ENCODE results near the gene NARF. TPM values are rescaled to one million over a fixed set of nuclear protein-coding genes. Genes with fewer than 3 reads are reported as not detected.
"Not testable (repeated sequence)": the region's sequence is repeated elsewhere in the genome, so short reads cannot be mapped to it uniquely, and the experiment has no call there.

NARF gene
- total and polyA plus RNA-seq, 2 experiments from 2014 or later: 43.9 to 91.8 TPM

DNA sequence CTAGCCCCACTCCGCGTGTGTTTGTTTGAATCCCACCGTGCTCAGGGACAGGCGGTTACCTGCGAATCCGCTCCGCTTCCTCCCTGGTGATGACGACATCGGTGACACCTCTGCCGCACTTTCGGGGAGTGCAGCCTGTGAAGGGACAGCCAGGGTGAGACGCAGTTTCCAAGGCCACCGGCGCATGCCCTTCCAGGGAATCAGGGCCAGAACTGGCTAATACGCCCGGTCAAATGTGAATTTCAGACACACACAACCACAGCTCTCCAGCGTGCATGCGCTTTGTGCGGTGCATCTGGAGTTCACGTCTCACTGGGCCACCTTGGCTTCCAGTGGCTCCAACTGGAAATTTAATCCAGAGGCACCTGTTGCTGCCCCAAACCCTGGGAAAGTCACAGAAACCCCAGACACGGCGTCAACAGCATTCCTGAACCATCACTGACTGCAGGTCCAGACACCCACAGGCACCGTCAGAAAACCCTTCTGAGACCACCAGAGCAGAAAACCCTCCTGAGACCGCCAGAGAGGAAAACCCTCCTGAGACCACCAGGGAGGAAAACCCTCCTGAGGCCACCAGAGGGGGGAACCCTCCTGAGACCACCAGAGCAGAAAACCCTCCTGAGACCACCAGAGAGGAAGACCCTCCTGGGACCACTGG is 47.0 kb upstream of the NARF start:
- Histone ChIP-seq H3K36me3 (replicated peaks; ENCODE audit: insufficient read depth, low read depth) (no peaks in the 10 kb centered on the region), H3K79me2 (no peaks in the 10 kb centered on the region), H3K27me3 (no peaks in the 10 kb centered on the region), H3K4me2 (no peak overlapping the region), H3K9me3 (ENCODE audit: low read depth) (no peaks in the 10 kb centered on the region), H3K27ac (no peak overlapping the region), H2AFZ (no peak overlapping the region), H3K4me3 (no peak overlapping the region), H3K4me1 (ENCODE audit: insufficient read depth) (no peaks in the 10 kb centered on the region), H3K9me2 (replicated peaks; ENCODE audit: insufficient read depth) (no peaks in the 10 kb centered on the region), H4K20me1 (ENCODE audit: insufficient read depth, poor library complexity, severe bottlenecking) (peaks cover 6% of the 10 kb centered on the region)
- no peak for DNase-seq (ENCODE audit: low spot score)
- WGBS (ENCODE audit: low lambda C conversion rate, missing lambda C conversion rate): 96% methylated on average over 24 of the region's 24 CpGs
- TF ChIP-seq, protein P1, sequence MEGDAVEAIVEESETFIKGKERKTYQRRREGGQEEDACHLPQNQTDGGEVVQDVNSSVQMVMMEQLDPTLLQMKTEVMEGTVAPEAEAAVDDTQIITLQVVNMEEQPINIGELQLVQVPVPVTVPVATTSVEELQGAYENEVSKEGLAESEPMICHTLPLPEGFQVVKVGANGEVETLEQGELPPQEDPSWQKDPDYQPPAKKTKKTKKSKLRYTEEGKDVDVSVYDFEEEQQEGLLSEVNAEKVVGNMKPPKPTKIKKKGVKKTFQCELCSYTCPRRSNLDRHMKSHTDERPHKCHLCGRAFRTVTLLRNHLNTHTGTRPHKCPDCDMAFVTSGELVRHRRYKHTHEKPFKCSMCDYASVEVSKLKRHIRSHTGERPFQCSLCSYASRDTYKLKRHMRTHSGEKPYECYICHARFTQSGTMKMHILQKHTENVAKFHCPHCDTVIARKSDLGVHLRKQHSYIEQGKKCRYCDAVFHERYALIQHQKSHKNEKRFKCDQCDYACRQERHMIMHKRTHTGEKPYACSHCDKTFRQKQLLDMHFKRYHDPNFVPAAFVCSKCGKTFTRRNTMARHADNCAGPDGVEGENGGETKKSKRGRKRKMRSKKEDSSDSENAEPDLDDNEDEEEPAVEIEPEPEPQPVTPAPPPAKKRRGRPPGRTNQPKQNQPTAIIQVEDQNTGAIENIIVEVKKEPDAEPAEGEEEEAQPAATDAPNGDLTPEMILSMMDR (IDR thresholded peaks at IDR 0.05; ENCODE audit: poor library complexity): no peak
- TF ChIP-seq EZH2phosphoT487 (IDR thresholded peaks at IDR 0.05; ENCODE audit: low read depth, severe bottlenecking, unreplicated experiment) (no peak), EZH2 (IDR thresholded peaks at IDR 0.05; ENCODE audit: borderline replicate concordance) (no peak)

GRCh38 chr17:82412081-82412480 is 46.5 kb upstream of the NARF start:
- H4K20me1 ChIP-seq (ENCODE audit: insufficient read depth, poor library complexity, severe bottlenecking): not testable (repeated sequence)

DNA sequence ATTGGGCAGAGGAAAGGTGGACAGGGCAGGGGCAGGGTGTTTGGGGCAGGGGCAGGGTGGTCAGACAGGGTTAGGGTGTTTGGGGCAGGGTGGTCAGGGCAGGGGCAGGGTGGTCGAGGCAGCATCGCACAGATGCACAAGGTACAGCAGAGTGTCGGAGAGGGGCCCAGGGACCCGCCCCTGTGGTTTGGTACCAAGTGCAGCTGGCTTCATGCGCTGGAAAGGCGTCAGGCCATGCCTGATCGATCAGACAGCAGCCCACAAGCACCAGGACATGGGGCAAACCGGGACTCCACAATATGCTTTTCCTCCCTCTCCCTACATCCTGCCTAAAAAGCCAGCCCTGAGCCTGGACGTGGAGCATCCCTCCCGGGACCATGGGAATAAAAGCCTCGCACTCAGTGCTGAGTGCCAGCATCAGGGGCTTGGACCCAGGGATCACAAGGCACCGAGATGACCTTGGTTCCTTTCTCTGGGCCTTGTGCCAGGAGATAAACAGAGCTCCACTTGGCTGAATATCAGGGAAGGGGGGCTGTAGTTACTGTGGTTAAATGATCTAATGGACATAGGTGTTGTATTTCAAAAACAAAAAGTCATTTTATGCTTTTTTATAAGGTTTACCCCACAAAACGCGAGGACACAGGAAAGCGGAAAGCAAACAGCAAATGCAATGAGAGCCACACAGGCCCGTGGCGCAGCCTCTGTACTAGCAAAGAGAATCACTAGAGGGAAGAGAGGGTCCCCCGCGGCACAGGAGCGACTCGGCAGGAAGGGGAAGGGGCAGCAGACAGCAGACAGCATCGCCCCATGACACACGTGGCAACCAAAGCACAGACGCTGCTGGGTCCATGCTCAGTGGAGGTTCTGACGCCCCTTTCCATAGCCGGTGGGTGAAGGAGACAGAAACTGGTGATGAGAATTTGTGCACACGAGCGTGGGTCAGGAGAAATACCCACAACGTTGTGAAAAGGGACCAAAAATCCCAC is 45.7 kb upstream of the NARF start:
- Histone ChIP-seq H3K4me1 (ENCODE audit: insufficient read depth) (peaks cover 4% of the 10 kb centered on the region), H3K27me3 (no peaks in the 10 kb centered on the region), H3K4me3 (no peak overlapping the region), H3K4me2 (no peak overlapping the region), H3K36me3 (replicated peaks; ENCODE audit: insufficient read depth, low read depth) (no peaks in the 10 kb centered on the region), H3K27ac (no peak overlapping the region), H3K79me2 (peaks cover 4% of the 10 kb centered on the region), H2AFZ (no peak overlapping the region), H3K9me3 (ENCODE audit: low read depth) (no peaks in the 10 kb centered on the region), H3K9me2 (replicated peaks; ENCODE audit: insufficient read depth) (no peaks in the 10 kb centered on the region), H4K20me1 (ENCODE audit: insufficient read depth, poor library complexity, severe bottlenecking) (peaks cover 10% of the 10 kb centered on the region)
- TF ChIP-seq EZH2phosphoT487 (IDR thresholded peaks at IDR 0.05; ENCODE audit: low read depth, severe bottlenecking, unreplicated experiment) (no peak), EZH2 (IDR thresholded peaks at IDR 0.05; ENCODE audit: borderline replicate concordance) (no peak)
- TF ChIP-seq, protein P1 (IDR thresholded peaks at IDR 0.05; ENCODE audit: poor library complexity): no peak
- no peak for DNase-seq (ENCODE audit: low spot score)
- WGBS (ENCODE audit: low lambda C conversion rate, missing lambda C conversion rate): 84% methylated on average over 25 of the region's 29 CpGs

More at GRCh38 chr17:82412081-82412480, 46.5 kb upstream of the NARF start:
- not testable (repeated sequence) for H3K27ac ChIP-seq; H3K79me2 ChIP-seq; H3K4me2 ChIP-seq; H2AFZ ChIP-seq; DNase-seq (ENCODE audit: low spot score); H3K9me2 ChIP-seq (replicated peaks; ENCODE audit: insufficient read depth); H3K36me3 ChIP-seq (replicated peaks; ENCODE audit: insufficient read depth, low read depth); H3K4me1 ChIP-seq (ENCODE audit: insufficient read depth); H3K27me3 ChIP-seq; H3K4me3 ChIP-seq; H3K9me3 ChIP-seq (ENCODE audit: low read depth)
- 97% methylated on average over 12 of the region's 16 CpGs for WGBS (ENCODE audit: low lambda C conversion rate, missing lambda C conversion rate)
